Calu3 (cell line): ENCODE data around the gene RNF208. TPM values are rescaled to one million over a fixed set of nuclear protein-coding genes. Genes with fewer than 3 reads are reported as not detected.
A peak's percentile ranks its signal among the peaks of the same experiment; 100 is the strongest.

Experiments
- BruUV-seq: library from RNA; stranded (reverse); fragments of 400-500 nt; replicated peaks from 2 replicates; lab custom pipeline; 2021; lab: Mats Ljungman, UMichigan
- CTCF ChIA-PET: fragments of 300-600 bp; sonication (Branson Sonifier 250); formaldehyde crosslinking; loops from one replicate; lab custom pipeline; 2022; ENCODE audit warnings: antibody characterized with exemption; lab: Charles Lee
- DNase-seq: peaks from one replicate; pipeline ENCODE4 v3.0.0; 2022
- H3K27ac Mint-ChIP-seq: one replicate; pipeline ENCODE4 v1.8.0; 2022; ENCODE audit warnings: mixed read lengths; ENCODE audit not compliant: unreplicated experiment
- H3K27me3 Mint-ChIP-seq: one replicate; pipeline ENCODE4 v1.8.0; 2022; ENCODE audit warnings: mixed read lengths; ENCODE audit not compliant: unreplicated experiment
- H3K36me3 Mint-ChIP-seq: one replicate; pipeline ENCODE4 v1.8.0; 2022; ENCODE audit warnings: mild to moderate bottlenecking, moderate library complexity, mixed read lengths; ENCODE audit not compliant: insufficient read depth, unreplicated experiment
- H3K4me1 Mint-ChIP-seq: one replicate; pipeline ENCODE4 v1.8.0; 2022; ENCODE audit warnings: mild to moderate bottlenecking, low read depth, mixed read lengths; ENCODE audit not compliant: unreplicated experiment
- H3K4me3 Mint-ChIP-seq: one replicate; pipeline ENCODE4 v1.8.0; 2022; ENCODE audit warnings: mild to moderate bottlenecking, low read depth, moderate library complexity, mixed read lengths; ENCODE audit not compliant: unreplicated experiment
- H3K9me3 Mint-ChIP-seq: one replicate; pipeline ENCODE4 v1.8.0; 2022; ENCODE audit warnings: low read depth, mixed read lengths; ENCODE audit not compliant: unreplicated experiment
- CTCF ChIP-seq: fragments of 200-600 bp; IDR thresholded peaks from one replicate; pipeline ENCODE4 v1.8.0; 2022; ENCODE audit warnings: antibody characterized with exemption; ENCODE audit not compliant: unreplicated experiment
- intact Hi-C: fragments of 100-400 bp; cut with micrococcal nuclease; formaldehyde crosslinking; loops from one replicate; pipeline ENCODE4 v1.10.0; 2022; ENCODE audit not compliant: unreplicated experiment
- total RNA-seq: library from RNA; stranded (reverse); gene quantifications from 2 replicates; pipeline ENCODE4 v1.2.3, GENCODE V29; 2022

Gene RNF208
- total RNA-seq, 1 experiment from 2014 or later: 10.1 TPM

GRCh38 chr9:137223078-137223970 is 1.3 kb upstream of the RNF208 start:
- DNase-seq: peak; percentile 92
- peak overlapping the region; percentile 69 for H3K27ac Mint-ChIP-seq
- TF ChIP-seq CTCF: no peak
- CTCF ChIA-PET: interaction anchor here (0.6 to 1.4 kb wide), 11 partner anchors 9 to 1172 kb away, joined by 3 to 8 read pairs (median 4); partner anchors contain the start of gene TPRN
- H3K4me3 Mint-ChIP-seq: peak overlapping the region; percentile 70
- H3K36me3 Mint-ChIP-seq: peaks cover 49% of the 10 kb centered on the region
- H3K9me3 Mint-ChIP-seq: no peaks in the 10 kb centered on the region
- no peaks in the 10 kb centered on the region for H3K27me3 Mint-ChIP-seq
- no TSS peak for BruUV-seq
- peaks cover 19% of the 10 kb centered on the region for H3K4me1 Mint-ChIP-seq
- intact Hi-C loops: no loop called here

GRCh38 chr9:137221506-137222111 is 431 bp downstream of the RNF208 start:
- no peaks in the 10 kb centered on the region for H3K9me3 Mint-ChIP-seq
- CTCF ChIA-PET: interaction anchor here (0.5 kb wide), 1 partner anchor 45 kb away, joined by 3 read pairs; no protein-coding TSS in a partner anchor
- no TSS peak for BruUV-seq
- H3K4me1 Mint-ChIP-seq: peaks cover 6% of the 10 kb centered on the region
- no peak for TF ChIP-seq CTCF
- no peaks in the 10 kb centered on the region for H3K27me3 Mint-ChIP-seq
- intact Hi-C loops: no loop called here
- H3K4me3 Mint-ChIP-seq: no peak overlapping the region
- DNase-seq: no peak
- peaks cover 50% of the 10 kb centered on the region for H3K36me3 Mint-ChIP-seq
- H3K27ac Mint-ChIP-seq: no peak overlapping the region

- intact Hi-C loops: no loop called here
- H3K27ac Mint-ChIP-seq: no peak overlapping the region
Measured at GRCh38 chr9:137221095-137221505, 940 bp downstream of the RNF208 start.

More at GRCh38 chr9:137221095-137221505, 940 bp downstream of the RNF208 start:
- DNase-seq: no peak
- H3K36me3 Mint-ChIP-seq: peaks cover 48% of the 10 kb centered on the region
- peaks cover 1% of the 10 kb centered on the region for H3K4me1 Mint-ChIP-seq
- CTCF ChIA-PET: no interaction called here
- BruUV-seq: no TSS peak
- no peak for TF ChIP-seq CTCF
- H3K9me3 Mint-ChIP-seq: no peaks in the 10 kb centered on the region
- H3K4me3 Mint-ChIP-seq: no peak overlapping the region
- no peaks in the 10 kb centered on the region for H3K27me3 Mint-ChIP-seq
